Parathyroid adenoma (tissue), 2 donors: ENCODE results near the gene ATF3.
A peak's percentile ranks its signal among the peaks of the same experiment; 100 is the strongest.

Source experiments
- H2AFZ ChIP-seq: fragments of 300-600 bp; sonication (generic); one replicate; pipeline ENCODE4 v1.7.0; 2017; ENCODE audit warnings: antibody characterized with exemption, mild to moderate bottlenecking
- H3K27ac ChIP-seq: fragments of 300-600 bp; sonication (generic); one replicate; pipeline ENCODE4 v1.7.0; 2017
- H3K27me3 ChIP-seq: fragments of 300-600 bp; sonication (generic); one replicate; pipeline ENCODE4 v1.7.0; 2017; ENCODE audit warnings: low read length; ENCODE audit not compliant: control insufficient read depth, insufficient read depth
- H3K36me3 ChIP-seq: fragments of 300-600 bp; sonication (generic); one replicate; pipeline ENCODE4 v1.7.0; 2017; ENCODE audit warnings: low read length; ENCODE audit not compliant: control insufficient read depth, insufficient read depth
- H3K4me1 ChIP-seq: fragments of 300-600 bp; sonication (generic); one replicate; pipeline ENCODE4 v1.7.0; 2017; ENCODE audit warnings: control low read depth
- H3K4me2 ChIP-seq: fragments of 300-600 bp; sonication (generic); one replicate; pipeline ENCODE4 v1.7.0; 2017; ENCODE audit warnings: low read length
- H3K4me3 ChIP-seq: fragments of 300-600 bp; sonication (generic); one replicate; pipeline ENCODE4 v1.7.0; 2017; ENCODE audit warnings: low read depth, low read length
- H3K79me2 ChIP-seq: fragments of 300-600 bp; sonication (generic); one replicate; pipeline ENCODE4 v1.7.0; 2017; ENCODE audit warnings: control low read depth
- H3K9ac ChIP-seq: fragments of 300-600 bp; sonication (generic); one replicate; pipeline ENCODE4 v1.7.0; 2017; ENCODE audit warnings: mild to moderate bottlenecking
- H3K9me3 ChIP-seq: fragments of 300-600 bp; sonication (generic); one replicate; pipeline ENCODE4 v1.7.0; 2017; ENCODE audit warnings: low read length; ENCODE audit not compliant: control insufficient read depth
- CTCF ChIP-seq: fragments of 300-600 bp; sonication (generic); IDR thresholded peaks from one replicate; pipeline ENCODE4 v1.7.0; 2017; ENCODE audit warnings: antibody characterized with exemption, mild to moderate bottlenecking
- donor health status: primary hyperparathyroidism.

ATF3 gene

GRCh38 chr1:212606395-212607205 lies 2.0 kb upstream of the ATF3 start:
- peak overlapping the region; percentile 82 for H2AFZ ChIP-seq
- no peaks in the 10 kb centered on the region for H3K27me3 ChIP-seq
- H3K36me3 ChIP-seq = no peaks in the 10 kb centered on the region
- H3K9me3 ChIP-seq = no peaks in the 10 kb centered on the region
- H3K4me1 ChIP-seq = peaks cover 3% of the 10 kb centered on the region
- no peak overlapping the region for H3K9ac ChIP-seq
- no peaks in the 10 kb centered on the region for H3K79me2 ChIP-seq
- H3K4me2 ChIP-seq = peak overlapping the region; percentile 77
- no peak for TF ChIP-seq CTCF
- H3K4me3 ChIP-seq = peak overlapping the region; percentile 92
- H3K27ac ChIP-seq = no peak overlapping the region

GRCh38 chr1:212607206-212607912 lies 1.2 kb upstream of the ATF3 start:
- peak overlapping the region; percentile 82 for H2AFZ ChIP-seq
- no peaks in the 10 kb centered on the region for H3K9me3 ChIP-seq
- H3K9ac ChIP-seq = no peak overlapping the region
- no peaks in the 10 kb centered on the region for H3K36me3 ChIP-seq
- peak overlapping the region; percentile 77 for H3K4me2 ChIP-seq
- H3K4me1 ChIP-seq = peaks cover 3% of the 10 kb centered on the region
- no peaks in the 10 kb centered on the region for H3K27me3 ChIP-seq
- H3K27ac ChIP-seq = peak overlapping the region; percentile 87
- H3K79me2 ChIP-seq = no peaks in the 10 kb centered on the region
- no peak for TF ChIP-seq CTCF
- peak overlapping the region; percentile 92 for H3K4me3 ChIP-seq

- Histone ChIP-seq H3K9me3 (no peaks in the 10 kb centered on the region), H3K4me2 (peak overlapping the region; percentile 77), H3K9ac (no peak overlapping the region), H3K4me1 (peaks cover 3% of the 10 kb centered on the region), H2AFZ (peak overlapping the region; percentile 82), H3K27ac (peak overlapping the region; percentile 87), H3K27me3 (no peaks in the 10 kb centered on the region), H3K79me2 (no peaks in the 10 kb centered on the region), H3K4me3 (peak overlapping the region; percentile 92), H3K36me3 (no peaks in the 10 kb centered on the region)
- TF ChIP-seq CTCF = no peak
Observed at GRCh38 chr1:212607913-212608391, 609 bp upstream of the ATF3 start.

- peak; percentile 11 for TF ChIP-seq CTCF
- H3K9me3 ChIP-seq = no peaks in the 10 kb centered on the region
- H3K4me1 ChIP-seq = peaks cover 3% of the 10 kb centered on the region
- no peaks in the 10 kb centered on the region for H3K27me3 ChIP-seq
- peak overlapping the region; percentile 87 for H3K4me2 ChIP-seq
- H3K9ac ChIP-seq = peak overlapping the region; percentile 19
- no peaks in the 10 kb centered on the region for H3K79me2 ChIP-seq
- peak overlapping the region; percentile 87 for H3K27ac ChIP-seq
- no peaks in the 10 kb centered on the region for H3K36me3 ChIP-seq
- H3K4me3 ChIP-seq = peak overlapping the region; percentile 92
- H2AFZ ChIP-seq = peak overlapping the region; percentile 82
Observed at GRCh38 chr1:212608959-212609700, 569 bp downstream of the ATF3 start.
